HepG2 (cell line): Measurements from ENCODE around the gene PPME1. TPM values are rescaled to one million over a fixed set of nuclear protein-coding genes. Genes with fewer than 3 reads are reported as not detected.

Source experiments
- ATAC-seq: fragments of 200-7000 bp; cut with Tn5 transposase; 3 replicates; pipeline ENCODE4 v1.9.1; 2020; ENCODE audit warnings: mild to moderate bottlenecking, moderate library complexity
- BruUV-seq: library from RNA; stranded (reverse); fragments of 400-500 nt; replicated peaks from 2 replicates; lab custom pipeline; 2021; lab: Mats Ljungman, UMichigan
- CTCF ChIA-PET: fragments of 300-600 bp; formaldehyde crosslinking; extraction: SDS; loops from one replicate; lab custom pipeline; 2021; ENCODE audit warnings: low total read pairs, inconsistent platforms, low intra/inter-chr PET ratio; lab: Yijun Ruan, JAX
- POLR2A ChIA-PET: fragments of 350-600 bp; sonication (Branson Sonifier 250); formaldehyde crosslinking; loops from one replicate; lab custom pipeline; 2020; ENCODE audit warnings: antibody characterized with exemption, inconsistent platforms; lab: Yijun Ruan, JAX
- DNase-seq: peaks from one replicate; pipeline ENCODE4 v3.0.0-alpha.2; 2015; ENCODE audit warnings: low spot score
- FAIRE-seq: peaks from 3 replicates; lab custom pipeline; 2011; peaks lifted over from hg19 to GRCh38; lab: Jason Lieb, UNC
- H2AFZ ChIP-seq: one replicate; pipeline ENCODE4 v1.6.1; 2011; ENCODE audit warnings: low read length, inconsistent platforms
- H3K27ac ChIP-seq: fragments of 300-600 bp; 3 replicates; pipeline ENCODE4 v1.8.0; 2011; ENCODE audit warnings: mixed run types, mild to moderate bottlenecking, mixed read lengths, low read length, inconsistent platforms; ENCODE audit not compliant: insufficient read depth; ENCODE audit errors: extremely low read length
- H3K27me3 ChIP-seq, 2 experiments: fragments of 200-600 bp in 1 of 2; 2 replicates in 1 of 2; 3 replicates in 1 of 2; pipeline versions ENCODE4 v1.6.0 to v1.8.0; 2011; ENCODE audit warnings: low read length in 2 of 2, mild to moderate bottlenecking in 2 of 2, moderate library complexity in 2 of 2, inconsistent platforms in 1 of 2; ENCODE audit not compliant: insufficient read depth in 2 of 2, control insufficient read depth in 1 of 2
- H3K36me3 ChIP-seq, 2 experiments: fragments of 200-600 bp in 1 of 2; replicated peaks in 1 of 2; 2 replicates in 1 of 2; 3 replicates in 1 of 2; pipeline versions ENCODE4 v1.5.1 to v1.8.0; 2011; ENCODE audit warnings: low read length in 2 of 2, inconsistent platforms in 1 of 2; ENCODE audit not compliant: insufficient read depth in 2 of 2, control insufficient read depth in 1 of 2
- H3K4me1 ChIP-seq: 2 replicates; pipeline ENCODE4 v1.5.1; 2012; ENCODE audit warnings: low read length, inconsistent platforms; ENCODE audit not compliant: insufficient read depth
- H3K4me2 ChIP-seq: 2 replicates; pipeline ENCODE4 v1.6.0; 2011; ENCODE audit warnings: low read depth, low read length, inconsistent platforms
- H3K4me3 ChIP-seq, 3 experiments: fragments of 200-600 bp in 1 of 3; sonication (generic), shearing (Covaris generic) in 1 of 3; replicated peaks in 1 of 3; 2 replicates each; pipeline ENCODE4 v1.5.1; 2011 to 2016; ENCODE audit warnings: low read length in 3 of 3, inconsistent platforms in 2 of 3, low read depth in 2 of 3, mild to moderate bottlenecking in 2 of 3, control low read depth in 1 of 3, mixed read lengths in 1 of 3; ENCODE audit not compliant: insufficient read depth in 1 of 3
- H3K79me2 ChIP-seq: one replicate; pipeline ENCODE4 v1.6.1; 2011; ENCODE audit warnings: low read length, inconsistent platforms; ENCODE audit not compliant: insufficient read depth
- H3K9ac ChIP-seq: 2 replicates; pipeline ENCODE4 v1.6.0; 2011; ENCODE audit warnings: mild to moderate bottlenecking, low read depth, low read length, inconsistent platforms; ENCODE audit not compliant: insufficient read depth
- H3K9me3 ChIP-seq: 2 replicates; pipeline ENCODE4 v1.5.1; 2012; ENCODE audit warnings: mild to moderate bottlenecking, low read length
- H4K20me1 ChIP-seq: 2 replicates; pipeline ENCODE4 v1.6.0; 2011; ENCODE audit warnings: inconsistent platforms, mild to moderate bottlenecking, low read length, moderate library complexity; ENCODE audit not compliant: insufficient read depth
- ARID4A ChIP-seq: sonication (generic); formaldehyde crosslinking; IDR thresholded peaks from 2 replicates; pipeline ENCODE4 v1.5.0; 2020; ENCODE audit warnings: mild to moderate bottlenecking, missing genetic modification reagents, borderline replicate concordance
- BATF2 ChIP-seq: sonication (generic); formaldehyde crosslinking; IDR thresholded peaks from 2 replicates; pipeline ENCODE4 v1.8.0; 2022; ENCODE audit warnings: mild to moderate bottlenecking, missing genetic modification reagents, moderate library complexity
- KDM2A ChIP-seq: sonication (generic); formaldehyde crosslinking; IDR thresholded peaks from 2 replicates; pipeline ENCODE4 v1.4.0; 2020; ENCODE audit warnings: low read depth, missing genetic modification reagents, borderline replicate concordance
- LCORL ChIP-seq, 2 experiments: fragments of 450-650 bp in 1 of 2; sonication (generic) in 1 of 2; formaldehyde crosslinking in 1 of 2; IDR thresholded peaks; 2 replicates each; pipeline versions ENCODE4 v1.5.0 to v1.6.1; 2017 to 2020; ENCODE audit warnings: antibody characterized with exemption in 1 of 2, missing genetic modification reagents in 1 of 2
- NFKB2 ChIP-seq: sonication (generic); formaldehyde crosslinking; IDR thresholded peaks from 2 replicates; pipeline ENCODE4 v1.4.0; 2020; ENCODE audit warnings: missing genetic modification reagents, borderline replicate concordance
- SNRNP70 ChIP-seq: fragments of 200-400 bp; formaldehyde crosslinking; IDR thresholded peaks from 2 replicates; pipeline ENCODE4 v1.6.1; 2017; ENCODE audit warnings: mild to moderate bottlenecking, low read depth, low read length, moderate library complexity
- TMF1 ChIP-seq: sonication (generic); formaldehyde crosslinking; IDR thresholded peaks from 2 replicates; pipeline ENCODE4 v1.8.1; 2022; ENCODE audit warnings: low read depth, missing genetic modification reagents
- ZNF274 ChIP-seq: sonication (generic); formaldehyde crosslinking; IDR thresholded peaks from 2 replicates; pipeline ENCODE4 v1.5.1; 2020; ENCODE audit warnings: mild to moderate bottlenecking, missing genetic modification reagents
- ZNF44 ChIP-seq: sonication (generic); formaldehyde crosslinking; IDR thresholded peaks from 2 replicates; pipeline ENCODE4 v1.5.1; 2020; ENCODE audit warnings: mild to moderate bottlenecking, missing genetic modification reagents
- ZNF709 ChIP-seq: sonication (generic); formaldehyde crosslinking; IDR thresholded peaks from 2 replicates; pipeline ENCODE4 v1.5.0; 2020; ENCODE audit warnings: mild to moderate bottlenecking, missing genetic modification reagents
- WGBS: methylation state at CpG from one replicate; pipeline ENCODE4 v1.1.6; 2017; ENCODE audit warnings: low lambda C conversion rate; 5-methylcytosine and 5-hydroxymethylcytosine counted together
- in situ Hi-C: cut with HindIII; loops from 2 replicates; pipeline ENCODE4 v1.10.0; 2017; ENCODE audit warnings: low pct_unique_long_range_greater_than_20kb; ENCODE audit not compliant: extremely low pct_ligation_motif_present
- intact Hi-C: fragments of 100-400 bp; cut with micrococcal nuclease; formaldehyde crosslinking; loops from one replicate; pipeline ENCODE4 v1.10.0; 2022; ENCODE audit not compliant: unreplicated experiment
- polyA plus RNA-seq, 8 experiments: library from polyadenylated mRNA; depleted of rRNA in 3 of 8; stranded (reverse) in 7 of 8; unstranded in 1 of 8; fragments of >200 nt; fragmentation: Illumina TruSeq in 4 of 8; extraction: Trizol in 4 of 8; gene quantifications; 2 replicates each; pipeline versions ENCODE4 v1.2.1 to v1.2.3, GENCODE V29; 2011 to 2016; ENCODE audit warnings: low read depth in 4 of 8, missing spikeins in 1 of 8, mixed read lengths in 1 of 8; ENCODE audit not compliant: insufficient read depth in 1 of 8
- total RNA-seq, 5 experiments: library from RNA; depleted of rRNA; stranded (reverse); fragments of >200 nt; fragmentation: Illumina TruSeq; extraction: Trizol; gene quantifications; 2 replicates each; pipeline ENCODE4 v1.2.3, GENCODE V29; 2016; ENCODE audit warnings: low read depth in 1 of 5
- TF ChIP-seq, protein P1 (sequence below): IDR thresholded peaks from 2 replicates; pipeline ENCODE4 v1.4.0; 2020; ENCODE audit warnings: mild to moderate bottlenecking, missing genetic modification reagents
- TF ChIP-seq, protein P2 (sequence below): sonication (generic); formaldehyde crosslinking; IDR thresholded peaks from 2 replicates; pipeline ENCODE4 v1.8.1; 2023; ENCODE audit warnings: mild to moderate bottlenecking, inconsistent platforms, moderate library complexity, missing genetic modification reagents, borderline replicate concordance

The PPME1 gene
- total and polyA plus RNA-seq, 2 of the 13 experiments (the other 11 are each of a cell fraction or from before 2014, with no cell fraction given), result 31.3 to 56.0 TPM

GRCh38 chr11:74195828-74196227 is 24.7 kb downstream of the PPME1 start (continued):
- TF ChIP-seq, protein P1, sequence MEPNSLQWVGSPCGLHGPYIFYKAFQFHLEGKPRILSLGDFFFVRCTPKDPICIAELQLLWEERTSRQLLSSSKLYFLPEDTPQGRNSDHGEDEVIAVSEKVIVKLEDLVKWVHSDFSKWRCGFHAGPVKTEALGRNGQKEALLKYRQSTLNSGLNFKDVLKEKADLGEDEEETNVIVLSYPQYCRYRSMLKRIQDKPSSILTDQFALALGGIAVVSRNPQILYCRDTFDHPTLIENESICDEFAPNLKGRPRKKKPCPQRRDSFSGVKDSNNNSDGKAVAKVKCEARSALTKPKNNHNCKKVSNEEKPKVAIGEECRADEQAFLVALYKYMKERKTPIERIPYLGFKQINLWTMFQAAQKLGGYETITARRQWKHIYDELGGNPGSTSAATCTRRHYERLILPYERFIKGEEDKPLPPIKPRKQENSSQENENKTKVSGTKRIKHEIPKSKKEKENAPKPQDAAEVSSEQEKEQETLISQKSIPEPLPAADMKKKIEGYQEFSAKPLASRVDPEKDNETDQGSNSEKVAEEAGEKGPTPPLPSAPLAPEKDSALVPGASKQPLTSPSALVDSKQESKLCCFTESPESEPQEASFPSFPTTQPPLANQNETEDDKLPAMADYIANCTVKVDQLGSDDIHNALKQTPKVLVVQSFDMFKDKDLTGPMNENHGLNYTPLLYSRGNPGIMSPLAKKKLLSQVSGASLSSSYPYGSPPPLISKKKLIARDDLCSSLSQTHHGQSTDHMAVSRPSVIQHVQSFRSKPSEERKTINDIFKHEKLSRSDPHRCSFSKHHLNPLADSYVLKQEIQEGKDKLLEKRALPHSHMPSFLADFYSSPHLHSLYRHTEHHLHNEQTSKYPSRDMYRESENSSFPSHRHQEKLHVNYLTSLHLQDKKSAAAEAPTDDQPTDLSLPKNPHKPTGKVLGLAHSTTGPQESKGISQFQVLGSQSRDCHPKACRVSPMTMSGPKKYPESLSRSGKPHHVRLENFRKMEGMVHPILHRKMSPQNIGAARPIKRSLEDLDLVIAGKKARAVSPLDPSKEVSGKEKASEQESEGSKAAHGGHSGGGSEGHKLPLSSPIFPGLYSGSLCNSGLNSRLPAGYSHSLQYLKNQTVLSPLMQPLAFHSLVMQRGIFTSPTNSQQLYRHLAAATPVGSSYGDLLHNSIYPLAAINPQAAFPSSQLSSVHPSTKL (CRISPR knock-in tag), result no peak
- TF ChIP-seq LCORL (IDR thresholded peaks at IDR 0.05) (no peak), LCORL (CRISPR knock-in tag; IDR thresholded peaks at IDR 0.05) (no peak), NFKB2 (no peak), BATF2 (CRISPR knock-in tag) (no peak), KDM2A (CRISPR knock-in tag) (no peak), SNRNP70 (no peak)

- no peaks in the 10 kb centered on the region; a peak in 3 of 5 replicates for H3K36me3 ChIP-seq
- peaks cover 14% of the 10 kb centered on the region for H3K79me2 ChIP-seq
- no peak overlapping the region for H3K27ac ChIP-seq
- H3K4me3 ChIP-seq, result no peak overlapping the region
- no peak overlapping the region for H3K4me2 ChIP-seq
- no peaks in the 10 kb centered on the region for H4K20me1 ChIP-seq
- H3K9ac ChIP-seq, result no peak overlapping the region
- H3K9me3 ChIP-seq, result no peaks in the 10 kb centered on the region
- CTCF ChIA-PET, result no interaction called here
- ATAC-seq (no peak), DNase-seq (no peak), FAIRE-seq (no peak)
- H3K27me3 ChIP-seq, result no peaks in the 10 kb centered on the region
- in situ Hi-C loops, result no loop called here
- no TSS peak for BruUV-seq
- no peaks in the 10 kb centered on the region for H3K4me1 ChIP-seq
- no peak overlapping the region for H2AFZ ChIP-seq
- POLR2A ChIA-PET, result no interaction called here
- intact Hi-C loops, result no loop called here
- WGBS, result 100% methylated on average over 2 of the region's 2 CpGs
- TF ChIP-seq ZNF274 (CRISPR knock-in tag) (no peak), ZNF44 (CRISPR knock-in tag) (no peak), TMF1 (no peak), ZNF709 (CRISPR knock-in tag) (no peak), ARID4A (CRISPR knock-in tag) (no peak)
- TF ChIP-seq, protein P2, sequence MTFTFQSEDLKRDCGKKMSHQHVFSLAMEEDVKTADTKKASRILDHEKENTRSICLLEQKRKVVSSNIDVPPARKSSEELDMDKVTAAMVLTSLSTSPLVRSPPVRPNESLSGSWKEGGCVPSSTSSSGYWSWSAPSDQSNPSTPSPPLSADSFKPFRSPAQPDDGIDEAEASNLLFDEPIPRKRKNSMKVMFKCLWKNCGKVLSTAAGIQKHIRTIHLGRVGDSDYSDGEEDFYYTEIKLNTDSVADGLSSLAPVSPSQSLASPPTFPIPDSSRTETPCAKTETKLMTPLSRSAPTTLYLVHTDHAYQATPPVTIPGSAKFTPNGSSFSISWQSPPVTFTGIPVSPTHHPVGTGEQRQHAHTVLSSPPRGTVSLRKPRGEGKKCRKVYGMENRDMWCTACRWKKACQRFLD (CRISPR knock-in tag), result no peak
These were observed 25.8 kb downstream of the PPME1 start for GRCh38 chr11:74196781-74197486.
